HG03432 (cell line): ENCODE results near the gene TMEM204.

Source experiments
- ATAC-seq: cut with Tn5 transposase; IDR thresholded peaks from one replicate; pipeline ENCODE4 v1.9.1; 2021; ENCODE audit warnings: mild to moderate bottlenecking, moderate library complexity; ENCODE audit not compliant: unreplicated experiment

TMEM204 gene

DNA sequence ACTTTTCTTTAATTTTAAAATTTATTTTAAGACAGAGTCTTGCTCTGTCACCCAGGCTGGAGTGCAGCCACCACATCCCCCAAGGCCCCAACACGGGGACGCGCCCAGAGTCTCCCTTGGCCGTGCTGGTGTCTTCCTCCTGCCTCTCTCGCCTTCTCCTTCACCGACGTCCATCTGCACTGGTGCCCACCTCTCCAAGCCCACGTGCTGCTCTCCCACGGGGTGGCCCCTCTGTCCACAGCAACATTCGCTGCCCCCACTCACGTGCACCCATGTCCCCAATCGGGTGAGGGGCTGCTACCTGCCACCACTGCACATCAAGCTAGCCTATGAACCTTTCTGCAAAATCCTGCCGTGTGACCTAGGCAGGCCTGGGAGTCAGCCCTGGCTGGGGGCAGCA, 3.1 kb downstream of the TMEM204 start:
- no peak for ATAC-seq

DNA sequence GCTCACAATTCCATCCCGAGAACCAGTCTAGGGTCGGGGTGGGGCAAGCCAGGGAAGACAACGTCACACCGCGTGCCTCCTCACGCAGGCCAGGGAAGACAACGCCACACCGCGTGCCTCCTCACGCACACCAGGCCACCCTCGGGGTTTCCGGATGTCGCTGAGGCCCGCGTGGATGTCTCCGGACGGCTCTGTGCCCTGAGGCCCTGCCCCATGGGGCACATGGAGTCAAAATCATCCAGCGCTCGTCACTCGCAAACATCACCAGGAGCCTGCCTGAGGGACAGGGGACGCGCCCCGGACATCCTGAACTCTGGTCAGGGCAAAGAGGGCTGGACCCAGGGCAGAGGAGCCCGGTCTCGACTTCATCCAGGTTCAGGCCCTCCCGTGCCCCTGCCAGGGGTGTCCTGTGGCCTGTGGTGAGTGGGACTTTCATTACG, 3.7 kb downstream of the TMEM204 start:
- ATAC-seq = no peak

DNA sequence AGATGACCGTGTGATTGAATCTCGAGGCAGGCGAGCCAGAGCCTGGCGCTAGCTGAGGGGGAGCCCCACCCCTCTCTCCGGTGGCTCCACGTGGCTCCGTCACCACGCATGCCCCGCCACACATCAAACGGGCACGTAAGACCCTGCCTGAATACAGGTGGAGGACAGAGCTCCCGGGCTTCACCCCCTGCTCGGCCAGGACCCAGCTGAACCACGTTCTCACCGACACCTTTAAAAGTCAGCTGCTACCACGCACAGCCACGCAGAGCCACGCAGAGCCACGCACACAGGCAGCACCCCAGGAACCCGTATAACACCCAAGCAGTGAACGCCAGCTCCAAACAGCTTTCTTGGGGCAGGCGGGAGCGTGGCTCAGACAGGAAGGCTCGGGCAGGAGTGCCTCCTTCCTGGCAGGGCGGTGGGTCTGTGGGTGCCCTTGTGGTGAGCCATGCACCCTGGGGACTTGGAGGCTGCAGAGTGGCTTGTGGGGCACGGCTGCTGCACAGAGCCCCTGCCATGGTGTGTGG, 4.4 kb downstream of the TMEM204 start:
- ATAC-seq = no peak

DNA sequence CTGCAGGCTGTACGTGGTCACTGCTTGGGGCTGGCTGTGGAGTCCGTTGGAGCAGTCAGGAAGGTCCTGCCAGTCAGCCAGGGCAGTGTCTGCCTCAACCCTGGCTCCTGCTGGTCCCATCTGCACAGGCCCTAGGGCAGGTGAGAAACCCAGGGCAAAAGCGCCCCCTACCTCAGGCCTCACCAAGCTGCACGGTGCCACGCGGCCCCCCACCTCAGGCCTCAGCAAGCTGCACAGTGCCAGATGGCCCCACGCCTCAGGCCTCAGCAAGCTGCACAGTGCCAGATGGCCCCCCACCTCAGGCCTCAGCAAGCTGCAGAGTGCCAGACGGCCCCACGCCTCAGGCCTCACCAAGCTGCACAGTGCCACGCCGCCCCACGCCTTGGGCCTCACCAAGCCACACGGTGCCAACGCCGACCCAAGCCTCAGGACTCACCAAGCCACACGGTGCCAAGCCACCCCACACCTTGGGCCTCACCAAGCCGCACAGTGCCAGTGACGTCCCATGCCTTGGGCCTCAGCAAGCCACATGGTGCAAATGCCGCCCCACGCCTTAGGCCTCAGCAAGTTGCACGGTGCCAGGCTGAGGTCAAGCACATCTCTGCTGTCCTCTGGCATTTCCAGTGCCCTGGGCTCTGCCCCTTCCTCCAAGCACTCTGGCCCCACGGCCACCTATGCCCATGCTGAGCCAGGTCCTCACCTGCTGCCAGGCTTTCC, 5.5 kb downstream of the TMEM204 start:
- ATAC-seq = no peak

DNA sequence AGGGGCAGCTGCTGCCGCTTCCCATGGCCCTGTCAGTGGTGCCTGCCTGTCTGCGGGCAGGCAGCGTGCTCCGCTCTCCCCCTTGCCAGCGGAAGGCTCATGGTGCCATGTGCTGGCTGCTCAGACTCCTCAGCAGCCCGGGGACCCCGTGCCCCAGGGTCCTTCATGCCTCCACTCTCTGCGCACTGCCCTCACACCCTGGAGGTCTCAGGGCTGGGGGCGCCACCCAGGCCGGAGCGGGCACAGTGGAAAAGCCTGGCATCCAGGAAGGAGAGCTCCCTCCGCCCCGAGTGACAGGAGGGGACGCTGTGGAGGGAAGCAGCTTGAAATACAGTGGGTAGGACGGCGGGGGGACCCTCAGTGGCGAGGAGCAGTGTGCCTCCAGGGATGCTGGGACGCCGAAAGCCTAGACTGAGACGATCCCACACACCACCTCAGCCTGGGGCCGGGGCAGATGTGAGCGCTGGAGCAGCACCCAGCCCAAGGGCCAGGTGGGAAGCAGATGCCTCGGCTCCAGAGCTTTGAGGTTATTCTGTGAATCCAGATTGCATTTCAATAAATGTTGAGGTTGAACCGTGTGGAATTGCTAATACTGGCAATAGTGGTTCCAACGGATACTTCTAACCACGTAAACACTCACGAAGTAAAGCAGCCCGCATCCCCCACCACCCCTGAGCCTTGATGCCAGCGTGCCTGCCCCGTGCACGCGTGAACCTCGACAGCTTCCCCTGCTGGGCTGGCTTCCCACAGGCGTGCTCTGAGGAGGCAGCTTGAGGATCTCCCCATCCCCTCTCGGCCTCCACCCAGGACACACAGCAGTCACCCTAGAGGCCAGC, 6.5 kb downstream of the TMEM204 start:
- ATAC-seq = no peak

DNA sequence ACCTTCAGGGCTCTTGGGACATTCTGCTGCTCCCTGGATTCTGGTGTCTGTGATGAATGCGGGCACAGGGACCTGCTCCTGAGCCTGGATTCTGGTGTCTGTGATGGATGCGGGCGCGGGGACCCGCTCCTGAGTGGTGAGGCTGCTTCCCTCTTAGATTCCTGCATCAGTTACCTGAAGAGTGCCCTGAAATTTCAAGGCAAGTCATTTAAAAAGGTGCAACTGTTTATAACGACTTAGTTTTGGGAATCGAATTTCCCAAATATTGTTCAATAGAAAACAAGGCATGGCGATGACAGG, 7.0 kb downstream of the TMEM204 start:
- no peak for ATAC-seq

DNA sequence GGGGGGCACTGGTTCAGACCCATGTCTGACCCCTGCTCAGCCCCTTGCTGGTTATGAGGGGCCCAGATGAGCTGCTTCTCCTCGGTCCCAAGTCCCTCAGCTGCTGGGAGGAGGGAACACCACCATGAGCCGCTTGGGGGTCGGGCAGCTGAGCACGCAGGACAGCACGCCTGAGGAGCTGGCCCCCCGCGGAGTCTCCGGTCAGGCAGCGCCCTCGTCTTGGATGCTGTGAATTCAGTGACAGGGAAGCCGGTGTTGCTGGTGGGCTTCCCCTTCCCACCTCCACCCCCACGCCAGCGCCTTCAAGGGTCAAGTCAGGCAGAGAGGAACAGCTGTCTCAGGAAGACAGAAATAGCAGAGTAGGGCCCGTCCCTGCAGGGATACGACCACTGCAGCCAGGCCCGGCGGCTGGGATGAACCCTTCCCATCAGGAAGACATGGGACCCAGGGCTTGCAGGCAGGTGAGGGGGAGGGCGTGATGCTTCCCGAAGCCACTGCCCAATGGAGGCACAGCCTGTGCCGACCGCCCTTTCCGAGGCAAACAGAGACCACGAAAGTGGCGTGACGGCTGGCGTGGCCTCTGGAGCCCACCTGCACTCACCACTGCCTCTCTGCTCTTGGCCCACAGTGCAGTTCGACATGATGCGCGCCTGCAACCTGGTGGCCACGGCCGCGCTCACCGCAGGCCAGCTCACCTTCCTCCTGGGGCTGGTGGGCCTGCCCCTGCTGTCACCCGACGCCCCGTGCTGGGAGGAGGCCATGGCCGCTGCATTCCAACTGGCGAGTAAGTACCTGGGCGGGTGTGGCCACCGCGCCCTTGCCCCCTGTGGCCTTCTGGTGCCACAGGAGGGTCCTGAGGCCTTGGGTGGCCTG, 8.1 kb downstream of the TMEM204 start:
- ATAC-seq = no peak

DNA sequence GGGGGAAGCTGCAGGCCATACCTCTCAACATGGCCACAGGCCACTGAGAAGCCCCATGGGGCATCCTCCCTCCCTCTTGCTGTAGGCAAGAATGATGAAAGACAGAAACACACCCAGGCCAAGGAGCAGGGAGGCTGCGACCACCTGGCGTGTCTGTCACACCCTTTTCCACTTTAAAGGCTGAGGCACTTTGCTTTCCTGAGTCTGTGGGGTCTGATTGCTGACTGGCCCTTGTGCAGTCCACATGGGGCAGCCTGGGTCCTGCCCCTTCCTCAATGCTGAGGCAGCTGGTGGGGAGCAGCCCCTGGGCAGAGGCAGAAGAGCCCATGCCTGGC, 8.7 kb downstream of the TMEM204 start:
- ATAC-seq = no peak

DNA sequence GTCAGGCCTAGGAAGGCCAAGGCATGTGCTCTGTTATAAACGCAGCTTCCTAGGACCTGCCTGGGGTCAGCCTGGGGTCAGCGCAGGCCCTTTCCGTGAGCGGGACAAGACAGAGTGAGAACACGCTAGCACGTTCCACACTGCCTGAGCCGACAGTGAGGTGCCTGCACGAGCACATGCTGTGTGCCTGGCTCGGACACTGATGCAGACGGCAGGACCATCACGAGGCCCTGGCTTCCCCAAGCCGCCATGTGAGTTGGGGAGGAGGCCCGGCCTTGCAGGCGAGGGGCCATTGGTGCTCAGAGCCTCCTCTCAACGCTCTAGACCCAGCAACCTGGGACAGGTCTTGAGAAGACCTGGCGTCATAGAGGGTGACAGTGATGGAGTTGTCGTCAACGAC, 9.1 kb downstream of the TMEM204 start:
- ATAC-seq = no peak

DNA sequence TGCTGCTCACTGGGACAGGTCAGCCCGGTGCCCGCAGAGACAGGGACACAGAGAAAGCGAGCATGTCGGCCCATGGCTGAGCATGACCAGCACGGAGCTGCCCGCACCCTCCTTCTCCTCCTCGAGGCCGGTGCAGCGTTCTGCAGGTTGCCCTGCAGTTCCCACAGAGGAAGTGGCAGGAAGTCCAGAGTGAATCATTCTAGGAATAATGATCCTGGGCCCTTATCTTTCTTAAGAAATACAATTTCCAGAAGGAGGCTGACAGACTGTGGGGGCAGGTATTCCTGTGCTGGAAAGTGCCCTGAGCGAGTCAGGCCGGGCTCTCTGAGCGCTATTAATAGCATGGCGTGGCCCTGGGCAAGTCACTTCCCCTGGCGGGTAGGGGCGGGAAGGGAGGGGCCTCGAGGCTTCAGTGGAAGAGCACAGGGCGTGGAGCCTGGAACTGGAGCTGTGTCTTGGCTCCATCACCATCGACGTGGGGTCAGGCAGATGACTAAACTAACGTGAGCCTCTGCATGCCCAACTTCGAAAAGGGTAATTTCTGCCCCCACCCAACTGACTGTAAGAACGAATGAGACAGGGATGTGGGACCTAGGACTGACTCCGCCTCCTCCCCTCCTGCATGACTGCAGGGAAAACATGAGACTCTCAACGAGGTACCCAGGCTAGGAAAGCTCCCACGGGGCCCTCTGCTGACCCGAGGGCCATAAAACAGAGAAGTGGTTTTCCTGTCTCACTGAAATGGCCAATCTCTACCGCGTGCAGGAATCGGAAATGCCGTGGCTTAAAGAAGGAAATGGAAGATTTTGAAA, 9.8 kb downstream of the TMEM204 start:
- no peak for ATAC-seq

DNA sequence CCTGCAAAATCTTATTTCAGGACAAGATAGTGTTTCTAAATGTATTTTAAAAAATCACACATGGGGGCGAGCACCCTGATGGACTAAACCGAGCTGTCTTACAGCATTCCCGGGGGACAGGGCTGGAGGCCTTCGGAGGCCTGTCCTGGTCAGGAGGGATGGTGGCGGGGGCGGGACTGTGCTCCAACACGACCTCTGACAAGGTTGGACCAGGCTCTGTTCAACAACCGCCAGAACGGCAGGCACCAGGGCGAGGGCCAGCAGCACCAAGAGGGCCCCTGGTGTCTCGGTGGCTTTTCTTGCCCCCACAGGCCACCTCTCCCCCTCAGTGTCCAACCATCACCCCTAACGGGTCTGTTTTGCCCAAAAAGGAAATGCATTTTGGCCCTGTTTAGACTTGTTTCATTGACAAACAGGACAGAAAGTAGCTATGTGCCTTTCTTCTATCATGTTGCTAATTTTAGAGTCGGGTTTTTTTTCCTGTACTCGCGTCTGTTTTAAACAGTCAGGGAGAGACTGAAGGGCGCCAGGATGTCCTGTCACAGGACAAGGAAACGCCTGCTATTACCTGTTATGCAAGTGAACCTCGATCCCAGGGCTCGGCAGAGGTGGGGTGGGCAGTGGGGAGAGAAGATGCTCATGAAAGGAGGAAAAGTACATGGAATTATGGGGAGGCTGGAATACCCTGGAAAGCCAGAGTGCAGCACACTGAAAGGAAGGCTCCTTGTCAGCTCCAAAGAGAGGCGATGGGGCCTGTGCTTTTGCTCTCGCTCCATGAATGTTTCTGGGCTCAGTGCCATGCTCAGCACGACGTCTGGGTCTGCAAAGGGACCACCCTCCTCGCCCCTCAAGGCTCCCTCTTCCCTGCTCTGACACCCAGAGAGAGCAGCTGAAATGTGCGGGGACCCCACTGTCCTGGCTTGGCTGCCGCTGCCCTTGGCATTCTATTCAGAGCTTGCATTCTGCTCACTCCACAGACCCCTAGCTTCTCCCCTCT, 11.9 kb downstream of the TMEM204 start:
- ATAC-seq = no peak

DNA sequence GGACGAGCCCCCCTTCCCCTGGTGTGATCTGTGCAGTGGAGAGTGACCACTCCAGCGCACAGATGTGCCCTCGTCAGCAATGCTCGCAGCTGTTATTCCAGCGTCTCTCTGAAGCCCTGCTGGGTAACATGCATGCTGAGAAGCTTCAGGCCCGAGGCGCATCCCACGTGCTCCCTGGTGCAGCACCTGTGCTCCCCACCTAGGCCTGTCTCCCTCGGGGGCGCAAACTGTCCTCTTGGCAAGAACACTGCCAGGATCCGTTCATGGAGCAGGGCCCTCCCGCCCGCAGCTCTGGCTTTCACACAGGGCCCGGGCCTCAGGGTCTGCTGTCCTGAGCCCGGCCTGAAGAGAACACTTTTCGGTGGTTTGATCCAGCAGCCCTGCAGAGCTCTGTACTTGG, 13.0 kb downstream of the TMEM204 start:
- ATAC-seq = no peak

DNA sequence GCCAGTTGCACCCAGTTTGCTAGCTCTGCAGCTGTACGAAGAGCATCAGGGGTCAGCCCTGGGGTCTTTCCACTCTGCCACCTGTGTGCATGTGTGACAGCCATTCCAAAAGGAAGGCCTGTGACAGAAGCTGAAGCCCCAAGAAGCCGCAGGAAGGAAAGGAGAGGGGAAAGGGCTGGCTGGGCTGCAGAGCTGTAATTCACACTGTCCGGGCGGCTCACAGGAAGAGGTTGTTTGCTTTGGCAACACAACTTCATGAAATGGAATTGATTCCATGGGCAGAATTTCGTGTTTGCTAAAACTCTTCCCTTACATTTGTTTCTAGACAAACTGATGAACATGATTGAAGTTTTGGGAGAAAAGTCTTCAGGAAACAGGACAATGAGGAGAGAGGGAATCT, 14.8 kb downstream of the TMEM204 start:
- no peak for ATAC-seq

DNA sequence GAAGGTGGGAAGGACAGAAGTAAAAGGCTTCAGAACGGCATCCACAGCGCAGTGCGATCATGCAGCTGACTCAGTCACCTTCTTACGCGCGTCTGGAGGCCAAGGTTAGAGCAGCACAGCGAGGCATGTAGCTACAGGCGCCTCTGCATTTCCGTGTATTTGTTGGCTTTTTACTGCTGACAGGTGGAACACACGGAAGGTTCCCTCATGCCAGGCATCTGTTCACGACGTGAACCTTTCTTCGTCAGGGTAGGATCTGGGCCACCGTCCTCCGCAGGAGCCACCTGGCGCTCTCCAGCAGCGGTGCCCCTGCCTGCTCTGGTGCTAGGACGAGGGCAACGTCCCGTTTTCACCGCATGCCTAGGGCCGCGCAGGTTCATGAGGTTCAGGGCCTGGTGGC, 15.3 kb downstream of the TMEM204 start:
- ATAC-seq = no peak

DNA sequence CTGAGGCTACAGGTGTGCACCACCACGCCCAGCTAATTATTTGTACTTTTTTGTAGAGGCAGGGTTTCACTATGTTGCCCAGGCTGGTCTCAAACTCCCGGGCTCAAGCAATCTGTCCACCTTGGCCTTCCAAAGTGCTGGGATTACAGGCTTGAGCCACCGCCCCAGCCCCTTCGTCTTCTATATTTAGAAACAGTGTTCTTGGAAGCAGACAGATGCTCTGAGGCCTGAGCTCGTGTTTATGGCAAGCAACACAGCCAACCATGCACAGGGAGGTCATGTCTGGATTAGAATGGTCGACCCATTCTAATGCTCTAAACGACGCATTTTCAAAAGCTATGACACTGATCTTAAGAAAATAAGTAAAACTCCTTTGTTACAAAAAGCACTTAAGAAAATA, 16.6 kb downstream of the TMEM204 start:
- no peak for ATAC-seq

DNA sequence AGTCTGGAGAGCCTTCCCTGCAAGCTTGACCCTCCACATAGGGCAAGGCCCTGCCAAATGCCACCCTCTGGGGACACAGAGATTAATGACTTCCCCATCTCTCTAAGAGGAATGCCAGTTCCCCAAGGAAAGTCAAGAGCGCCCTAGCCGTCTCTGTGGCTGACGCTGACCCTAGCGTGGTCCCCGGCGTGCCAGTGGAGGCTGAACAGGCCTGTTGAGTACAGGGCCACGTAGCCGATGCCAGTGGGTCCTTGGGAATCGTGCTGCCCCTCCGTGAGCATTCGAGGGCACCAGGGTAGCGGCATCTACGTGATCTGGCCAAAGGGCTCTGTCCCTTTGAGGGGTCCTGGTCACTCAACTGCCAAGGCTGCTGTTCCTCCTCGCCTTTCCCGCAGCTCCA, 17.2 kb downstream of the TMEM204 start:
- ATAC-seq = no peak

DNA sequence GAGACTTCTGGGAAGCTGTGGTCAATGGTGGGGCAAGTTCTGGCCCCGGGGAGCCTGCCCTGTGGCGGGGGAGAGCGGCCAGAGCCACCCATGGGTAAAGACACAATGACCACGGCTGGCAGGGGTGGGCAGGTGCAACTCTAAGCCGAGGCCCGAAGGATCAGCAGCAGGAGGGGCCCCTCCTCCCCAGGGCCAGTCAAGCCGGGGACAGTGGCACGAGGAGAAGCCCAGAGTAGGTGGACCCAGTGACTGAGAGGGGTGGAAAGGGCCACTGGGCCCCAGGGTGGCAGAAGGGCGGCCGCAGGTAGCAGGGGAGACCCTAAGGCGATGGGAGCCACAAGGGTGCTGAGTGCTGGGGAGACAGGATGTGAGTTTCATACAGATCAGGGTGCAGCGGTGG, 17.7 kb downstream of the TMEM204 start:
- no peak for ATAC-seq

DNA sequence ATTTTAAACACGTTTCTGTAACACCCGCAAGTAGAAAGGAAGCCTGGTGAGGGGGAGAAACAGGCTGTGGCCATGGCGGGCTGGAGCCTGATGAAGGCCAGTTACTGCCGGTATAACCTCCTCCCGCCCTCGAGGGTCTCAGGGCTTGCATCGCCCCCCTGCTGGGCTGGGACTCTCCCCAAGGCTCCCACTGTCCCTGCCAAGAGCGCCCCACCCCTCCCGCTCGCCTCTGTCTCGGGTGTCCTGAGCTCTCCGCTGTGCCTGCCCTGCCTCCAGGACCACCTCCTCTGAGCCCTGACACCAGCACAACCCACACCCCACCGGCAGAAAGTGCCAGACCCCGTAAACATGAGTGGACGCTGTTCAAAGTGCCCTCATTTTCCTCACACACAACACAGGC, 18.7 kb downstream of the TMEM204 start:
- ATAC-seq = no peak
